ENCODE data around the gene B4GAT1.

Gene B4GAT1

DNA sequence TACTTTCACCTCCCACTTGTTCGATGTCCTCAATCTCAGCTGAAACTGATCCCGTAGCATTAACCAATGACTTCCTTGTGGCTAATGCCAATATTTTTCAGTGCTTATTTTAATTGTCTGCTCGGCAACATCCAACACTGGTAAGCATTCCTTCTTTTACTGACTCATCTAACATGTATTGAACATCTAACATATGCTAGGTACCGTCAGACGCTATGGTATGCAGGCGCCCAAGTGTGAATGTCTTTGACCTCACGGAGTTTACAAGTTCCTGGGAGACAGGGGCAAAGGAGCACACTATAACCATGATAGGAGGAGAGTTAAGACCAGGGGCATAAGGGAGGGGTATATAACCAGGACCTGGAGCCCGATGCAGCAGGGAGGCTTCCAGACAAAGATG lies 4.3 kb downstream of the B4GAT1 start:
- no peak overlapping the region for H3K4me3 ChIP-seq (ENCODE audit: low read length)
- DNase-seq (ENCODE audit: low read depth), result no peak
- TF ChIP-seq CTCF (IDR thresholded peaks at IDR 0.05; ENCODE audit: insufficient read depth, low read depth, low read length, missing control alignments), result no peak

DNA sequence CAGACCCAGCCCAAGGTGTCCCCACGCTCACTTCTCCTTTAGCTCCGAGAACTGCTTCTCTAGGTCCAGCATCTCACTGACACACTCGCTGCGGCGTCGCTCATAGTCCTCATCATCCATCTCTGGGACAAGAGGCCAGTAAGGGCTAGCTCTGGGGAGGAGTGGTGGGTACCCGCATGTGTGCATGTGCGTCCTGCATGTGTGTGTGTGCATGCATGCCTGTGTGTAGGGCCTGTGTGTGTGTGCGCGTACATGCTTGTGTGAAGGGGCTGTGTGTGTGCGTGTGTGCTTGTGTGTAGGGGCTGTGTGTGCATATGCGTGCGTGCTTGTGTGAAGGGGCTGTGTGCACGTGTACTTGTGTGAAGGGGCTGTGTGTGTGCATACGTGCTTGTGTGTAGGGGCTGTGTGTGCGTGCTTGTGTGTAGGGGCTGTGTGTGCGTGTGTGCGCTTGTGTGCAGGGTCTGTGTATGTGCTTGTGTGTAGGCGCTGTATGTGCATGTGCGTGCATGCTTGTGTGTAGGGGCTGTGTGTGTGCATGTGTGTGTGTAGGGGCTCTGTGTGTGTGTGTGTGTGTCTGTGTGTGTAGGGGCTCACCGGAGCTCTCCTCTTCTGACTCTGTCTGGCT lies 5.8 kb downstream of the B4GAT1 start:
- TF ChIP-seq CTCF (IDR thresholded peaks at IDR 0.05; ENCODE audit: insufficient read depth, low read depth, low read length, missing control alignments), result no peak
- no peak overlapping the region for H3K4me3 ChIP-seq (ENCODE audit: low read length)
- no peak for DNase-seq (ENCODE audit: low read depth)

- H3K4me3 ChIP-seq (ENCODE audit: low read length), result no peak overlapping the region
- no peak for TF ChIP-seq CTCF (IDR thresholded peaks at IDR 0.05; ENCODE audit: insufficient read depth, low read depth, low read length, missing control alignments)
- DNase-seq (ENCODE audit: low read depth), result no peak
These were observed 6.6 kb downstream of the B4GAT1 start for GRCh38 chr11:66340596-66341501.

DNA sequence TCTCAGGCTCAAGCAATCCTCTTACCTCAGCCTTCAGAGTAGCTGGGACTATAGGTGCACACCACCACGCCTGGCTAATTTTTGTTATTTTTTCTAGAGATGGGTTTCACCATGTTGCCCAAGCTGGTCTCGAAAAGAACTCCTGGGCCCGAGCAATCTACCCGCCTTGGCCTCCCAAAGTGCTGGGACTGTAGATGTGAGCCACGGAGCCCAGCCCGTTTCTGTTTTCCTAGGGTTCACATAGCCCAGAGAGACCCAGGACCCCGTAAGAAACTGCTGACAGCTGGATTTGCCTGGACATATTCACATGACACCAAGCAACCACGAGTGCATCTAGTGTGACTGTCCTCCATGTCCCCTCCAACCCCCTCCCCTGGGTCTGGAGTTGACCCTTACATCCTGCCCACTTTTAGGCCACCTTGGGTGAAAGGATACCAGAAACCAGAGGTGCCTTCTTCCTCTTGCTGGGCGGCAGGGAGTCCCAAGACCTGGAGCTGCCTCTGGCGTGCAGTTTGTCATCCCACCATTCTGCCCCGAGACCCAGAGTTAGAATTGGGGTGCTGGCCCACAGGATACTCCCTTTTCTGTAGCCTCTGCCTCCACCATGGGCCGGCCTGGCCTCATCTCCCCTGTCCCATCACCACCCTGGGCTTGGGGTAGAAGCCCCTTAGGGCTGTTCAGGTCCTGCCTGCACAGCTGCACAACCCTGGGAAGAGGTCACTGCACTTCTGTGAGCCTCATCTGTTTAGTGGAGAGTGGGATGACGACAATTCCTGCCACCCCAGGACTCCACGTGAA lies 7.5 kb downstream of the B4GAT1 start:
- H3K4me3 ChIP-seq (ENCODE audit: low read length), result no peak overlapping the region
- no peak for TF ChIP-seq CTCF (IDR thresholded peaks at IDR 0.05; ENCODE audit: insufficient read depth, low read depth, low read length, missing control alignments)
- DNase-seq (ENCODE audit: low read depth), result no peak

DNA sequence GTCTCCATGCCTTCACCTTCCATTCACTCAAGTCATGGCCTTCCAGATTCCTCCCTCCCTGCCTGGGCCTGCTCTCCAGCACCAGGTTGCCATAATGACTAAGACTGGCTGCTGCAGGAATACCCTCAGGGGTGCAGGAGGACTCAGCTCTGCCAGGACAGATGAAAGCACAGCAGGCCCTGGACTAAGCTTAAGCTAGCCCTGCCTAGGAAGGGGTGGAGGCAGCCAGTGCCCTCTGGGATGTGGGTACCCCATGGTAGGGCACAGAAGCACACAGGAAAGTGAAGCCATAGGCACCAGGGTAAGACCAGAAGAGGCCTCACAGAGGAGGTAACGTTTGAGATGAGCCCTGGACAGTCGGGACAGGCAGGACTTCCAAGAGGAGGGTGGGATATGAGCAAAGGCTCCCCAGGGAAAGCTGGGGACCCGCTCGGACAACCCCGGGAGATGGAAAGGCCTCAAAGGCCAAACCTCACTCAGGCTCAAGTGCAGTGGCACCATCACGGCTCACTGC lies 8.2 kb downstream of the B4GAT1 start:
- no peak for TF ChIP-seq CTCF (IDR thresholded peaks at IDR 0.05; ENCODE audit: insufficient read depth, low read depth, low read length, missing control alignments)
- H3K4me3 ChIP-seq (ENCODE audit: low read length), result no peak overlapping the region
- DNase-seq (ENCODE audit: low read depth), result peak; percentile 99

DNA sequence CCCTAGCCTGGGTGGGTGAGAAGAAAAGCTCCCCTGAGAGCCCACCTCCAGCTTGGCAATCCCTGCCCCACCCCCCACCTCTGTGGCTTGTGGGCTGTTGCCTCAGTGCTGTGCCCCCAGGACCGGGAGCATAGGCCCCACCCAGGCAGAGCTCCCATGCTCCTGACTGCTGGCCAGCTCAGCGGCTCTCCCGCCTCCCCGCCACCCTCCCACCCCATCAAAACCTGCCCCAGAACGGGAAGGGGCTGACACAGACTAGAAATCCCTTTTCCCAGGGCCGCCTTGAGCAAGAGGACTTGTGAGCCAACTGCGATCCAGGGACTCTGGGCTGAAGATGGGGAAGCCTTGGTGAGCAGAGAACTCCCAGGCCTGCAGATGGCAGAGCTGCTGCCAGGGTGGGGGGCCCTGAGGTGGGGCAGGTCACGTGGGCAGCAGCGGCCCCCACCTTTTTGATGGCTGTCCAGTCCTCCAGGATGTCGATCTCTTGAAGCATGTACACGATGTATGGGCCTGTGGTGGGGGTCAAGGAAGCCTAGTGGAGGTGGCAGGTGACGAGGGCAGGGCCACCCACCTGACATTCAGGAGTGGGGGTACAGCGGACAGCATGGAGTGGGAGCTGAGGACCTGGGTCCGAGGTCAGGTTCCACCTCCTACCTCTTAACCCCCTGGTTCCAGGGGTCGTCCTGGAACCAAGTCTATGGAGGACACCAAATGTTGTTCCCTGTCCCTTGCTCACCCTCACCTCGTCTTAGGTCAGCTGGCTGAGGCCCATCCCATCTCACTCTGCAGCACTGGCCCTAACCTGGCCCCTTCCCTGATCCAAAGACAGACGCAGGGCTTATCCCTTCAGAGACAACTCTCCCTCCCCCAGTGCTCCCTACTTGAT lies 8.9 kb downstream of the B4GAT1 start:
- no peak for DNase-seq (ENCODE audit: low read depth)
- TF ChIP-seq CTCF (IDR thresholded peaks at IDR 0.05; ENCODE audit: insufficient read depth, low read depth, low read length, missing control alignments), result no peak
- H3K4me3 ChIP-seq (ENCODE audit: low read length), result no peak overlapping the region

Measured in epithelial cell of esophagus (primary cell).